Bronchial epithelial cell (primary cell): Measurements from ENCODE around the gene MAF. TPM values are rescaled to one million over a fixed set of nuclear protein-coding genes. Genes with fewer than 3 reads are reported as not detected.
A peak's percentile ranks its signal among the peaks of the same experiment; 100 is the strongest.

Experiments
- DNase-seq: peaks from one replicate; pipeline ENCODE4 v3.0.0-alpha.2; 2010; ENCODE audit warnings: low read depth
- FAIRE-seq: peaks from 2 replicates; lab custom pipeline; 2011; peaks lifted over from hg19 to GRCh38; lab: Jason Lieb, UNC
- H3K27me3 ChIP-seq: 2 replicates; pipeline ENCODE4 v1.5.1; 2011; ENCODE audit warnings: low read length; ENCODE audit not compliant: control insufficient read depth, insufficient read depth
- H3K36me3 ChIP-seq: 2 replicates; pipeline ENCODE4 v1.5.1; 2011; ENCODE audit warnings: low read length; ENCODE audit not compliant: control insufficient read depth, insufficient read depth
- H3K4me3 ChIP-seq: 2 replicates; pipeline ENCODE4 v1.5.1; 2011; ENCODE audit warnings: mild to moderate bottlenecking, low read depth, low read length, control low read depth
- CTCF ChIP-seq: IDR thresholded peaks from 2 replicates; pipeline ENCODE4 v1.5.1; 2011; ENCODE audit warnings: mild to moderate bottlenecking, moderate library complexity, low read length, control low read depth, inconsistent platforms; ENCODE audit not compliant: insufficient read depth, severe bottlenecking
- total RNA-seq: library from RNA; depleted of rRNA; stranded (reverse); fragments of >200 nt; gene quantifications from 2 replicates; pipeline ENCODE4 v1.2.1, GENCODE V29; 2014

MAF gene
- total RNA-seq, 1 donor from 2014 or later, result 6.3 TPM

- no peak for FAIRE-seq
- TF ChIP-seq CTCF, result no peak
- no peaks in the 10 kb centered on the region for H3K36me3 ChIP-seq
- H3K4me3 ChIP-seq, result no peak overlapping the region
- no peak for DNase-seq
- H3K27me3 ChIP-seq, result no peaks in the 10 kb centered on the region
These were observed 42.1 kb upstream of the MAF start for GRCh38 chr16:79642652-79643051.

- H3K4me3 ChIP-seq, result no peak overlapping the region
- FAIRE-seq, result no peak
- no peaks in the 10 kb centered on the region for H3K27me3 ChIP-seq
These were observed 40.2 kb upstream of the MAF start for GRCh38 chr16:79640513-79641360.

GRCh38 chr16:79639576-79640311 lies 39.2 kb upstream of the MAF start:
- DNase-seq, result peak; percentile 99
- peak; percentile 7 for TF ChIP-seq CTCF
- FAIRE-seq, result no peak
- Histone ChIP-seq H3K36me3 (no peaks in the 10 kb centered on the region), H3K4me3 (no peak overlapping the region), H3K27me3 (no peaks in the 10 kb centered on the region)

More at GRCh38 chr16:79640513-79641360, 40.2 kb upstream of the MAF start:
- no peaks in the 10 kb centered on the region for H3K36me3 ChIP-seq
- DNase-seq, result peak; percentile 77
- TF ChIP-seq CTCF, result no peak

GRCh38 chr16:79638386-79638785 lies 37.8 kb upstream of the MAF start:
- peak; percentile 60 for FAIRE-seq
- no peak for TF ChIP-seq CTCF
- Histone ChIP-seq H3K4me3 (no peak overlapping the region), H3K27me3 (no peaks in the 10 kb centered on the region), H3K36me3 (no peaks in the 10 kb centered on the region)
- peak; percentile 61 for DNase-seq

GRCh38 chr16:79635488-79635887 lies 35.0 kb upstream of the MAF start:
- H3K27me3 ChIP-seq, result no peaks in the 10 kb centered on the region

More at GRCh38 chr16:79635488-79635887, 35.0 kb upstream of the MAF start:
- no peak for TF ChIP-seq CTCF
- no peak overlapping the region for H3K4me3 ChIP-seq
- no peaks in the 10 kb centered on the region for H3K36me3 ChIP-seq
- no peak for FAIRE-seq
- peak; percentile 17 for DNase-seq
